ENCODE measurements around the gene ZNF407.

The ZNF407 gene

DNA sequence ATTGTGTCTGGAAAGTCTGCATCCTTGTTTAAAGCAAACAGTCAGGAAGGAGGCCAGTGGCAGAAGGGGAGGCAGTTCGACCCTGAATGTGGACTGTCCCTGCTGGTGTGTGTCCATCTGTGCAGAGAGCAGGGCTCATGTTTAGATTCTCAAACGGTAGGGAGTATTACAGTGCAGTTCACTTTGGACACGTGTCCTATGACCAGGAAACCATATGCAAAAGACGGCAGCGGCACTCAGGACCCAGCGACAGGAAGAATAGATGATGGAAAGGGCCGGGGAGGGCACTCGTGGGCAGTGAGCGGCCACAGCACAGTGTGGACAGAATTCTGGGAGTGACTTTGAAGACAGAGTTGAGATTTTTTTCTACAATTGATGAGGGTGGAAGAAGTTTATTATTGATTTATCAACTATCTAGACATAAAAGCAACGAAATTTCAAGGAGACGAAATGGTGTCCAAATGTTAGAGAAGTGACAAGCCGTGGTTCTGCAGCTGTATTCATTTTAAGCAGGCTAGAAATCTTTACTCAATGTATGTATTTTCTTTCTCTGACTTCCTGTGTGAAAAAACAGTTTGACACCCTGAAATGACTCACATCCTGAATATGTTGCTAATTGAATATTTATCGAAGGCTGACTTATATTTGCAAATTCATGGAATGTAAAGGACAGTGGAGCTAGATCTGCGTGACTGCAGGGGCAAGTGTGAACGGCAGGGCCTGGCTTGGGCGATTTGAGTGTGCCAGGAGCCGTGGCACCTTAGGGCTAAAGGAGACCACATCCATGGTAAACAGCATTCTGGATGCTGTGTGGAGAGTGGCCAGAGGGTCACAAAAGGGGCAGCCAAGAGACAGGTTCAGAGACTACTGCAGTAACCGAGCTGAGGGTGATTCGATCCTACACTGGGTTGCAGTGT is 397.1 kb downstream of the ZNF407 start:
- no peak for DNase-seq (ENCODE audit: low spot score in 2 of 2)
- Histone ChIP-seq H3K27me3 (ENCODE audit: low read depth) (no peaks in the 10 kb centered on the region), H3K4me3 (no peak overlapping the region), H3K9me3 (no peaks in the 10 kb centered on the region), H3K36me3 (replicated peaks) (no peaks in the 10 kb centered on the region), H3K4me1 (peaks cover 13% of the 10 kb centered on the region)
- in situ Hi-C loops (cut with MboI; ENCODE audit: low sequenced_read_pairs), result no loop called here

GRCh38 chr18:74995419-74995736 is 397.7 kb downstream of the ZNF407 start:
- no peaks in the 10 kb centered on the region for H3K9me3 ChIP-seq
- H3K4me3 ChIP-seq, result no peak overlapping the region
- no peaks in the 10 kb centered on the region for H3K27me3 ChIP-seq (ENCODE audit: low read depth)
- in situ Hi-C loops (cut with MboI; ENCODE audit: low sequenced_read_pairs), result no loop called here
- peaks cover 12% of the 10 kb centered on the region for H3K4me1 ChIP-seq
- no peak for DNase-seq (ENCODE audit: low spot score in 2 of 2)
- H3K36me3 ChIP-seq (replicated peaks), result no peaks in the 10 kb centered on the region

DNA sequence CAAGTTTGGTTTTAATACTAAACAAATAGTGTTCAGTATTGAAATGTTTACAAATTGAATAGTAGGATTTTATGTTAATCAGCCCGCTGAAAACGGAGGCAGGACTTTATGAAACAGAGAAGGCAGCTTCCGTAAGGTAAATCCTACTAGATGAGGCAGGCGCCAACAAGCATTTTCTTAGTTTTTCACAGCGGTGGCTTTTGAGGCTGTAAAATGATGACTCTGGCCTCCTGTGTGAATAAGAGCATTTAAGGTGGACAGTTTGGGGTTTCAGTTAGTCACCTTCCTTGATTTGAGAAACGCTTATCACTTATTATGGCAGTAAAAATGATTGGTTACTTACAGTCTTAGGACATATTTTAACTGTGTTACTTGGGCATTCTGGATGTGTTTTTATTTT is 398.4 kb downstream of the ZNF407 start:
- in situ Hi-C loops (cut with MboI; ENCODE audit: low sequenced_read_pairs), result no loop called here
- Histone ChIP-seq H3K27me3 (ENCODE audit: low read depth) (no peaks in the 10 kb centered on the region), H3K36me3 (replicated peaks) (no peaks in the 10 kb centered on the region), H3K9me3 (no peaks in the 10 kb centered on the region), H3K4me1 (peaks cover 5% of the 10 kb centered on the region), H3K4me3 (no peak overlapping the region)
- no peak for DNase-seq (ENCODE audit: low spot score in 2 of 2)

DNA sequence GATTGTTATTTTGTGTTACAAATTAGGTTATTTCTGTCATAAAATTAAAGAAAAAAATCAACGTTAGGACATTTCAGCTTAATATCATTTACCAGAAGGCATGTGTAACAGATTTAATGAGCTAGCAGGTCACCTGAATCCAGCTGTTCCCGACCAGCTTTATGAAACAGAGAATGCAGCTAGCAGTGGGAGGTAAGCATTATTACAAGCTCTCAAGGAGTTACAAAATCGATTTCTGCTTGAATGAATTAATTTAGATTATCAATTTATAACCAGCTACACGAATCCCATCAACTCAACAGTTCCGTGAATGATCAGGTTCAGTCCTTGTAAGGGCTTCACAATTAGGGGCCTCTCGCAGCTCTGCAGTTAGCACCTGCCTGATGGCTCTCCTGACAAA is 399.3 kb downstream of the ZNF407 start:
- in situ Hi-C loops (cut with MboI; ENCODE audit: low sequenced_read_pairs), result no loop called here
- Histone ChIP-seq H3K27me3 (ENCODE audit: low read depth) (no peaks in the 10 kb centered on the region), H3K4me3 (no peak overlapping the region), H3K36me3 (replicated peaks) (no peaks in the 10 kb centered on the region), H3K9me3 (no peaks in the 10 kb centered on the region), H3K4me1 (no peaks in the 10 kb centered on the region)
- no peak for DNase-seq (ENCODE audit: low spot score in 2 of 2)

DNA sequence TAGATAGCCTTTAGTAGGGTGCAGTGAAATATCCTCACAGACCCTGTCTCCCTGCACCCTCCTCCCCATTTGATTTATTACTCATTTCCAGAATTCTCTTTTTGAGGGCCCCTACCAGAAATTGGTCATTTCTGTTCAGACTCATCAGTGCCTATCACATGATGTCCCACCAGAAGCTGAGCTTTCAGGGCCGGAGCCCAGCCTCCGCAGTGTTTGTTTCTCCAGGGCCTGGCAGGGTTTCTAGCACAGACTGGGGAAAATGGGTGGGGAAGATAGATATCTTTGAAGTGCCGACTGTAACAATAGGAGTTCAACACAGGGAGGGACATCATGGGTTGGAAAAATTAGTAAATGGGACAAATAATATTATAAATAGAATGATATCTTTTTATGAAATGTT is 403.2 kb downstream of the ZNF407 start:
- H3K4me1 ChIP-seq, result no peaks in the 10 kb centered on the region
- H3K4me3 ChIP-seq, result no peak overlapping the region
- H3K27me3 ChIP-seq (ENCODE audit: low read depth), result no peaks in the 10 kb centered on the region
- no peak for DNase-seq (ENCODE audit: low spot score in 2 of 2)
- no peaks in the 10 kb centered on the region for H3K9me3 ChIP-seq
- in situ Hi-C loops (cut with MboI; ENCODE audit: low sequenced_read_pairs), result no loop called here
- H3K36me3 ChIP-seq (replicated peaks), result no peaks in the 10 kb centered on the region

DNA sequence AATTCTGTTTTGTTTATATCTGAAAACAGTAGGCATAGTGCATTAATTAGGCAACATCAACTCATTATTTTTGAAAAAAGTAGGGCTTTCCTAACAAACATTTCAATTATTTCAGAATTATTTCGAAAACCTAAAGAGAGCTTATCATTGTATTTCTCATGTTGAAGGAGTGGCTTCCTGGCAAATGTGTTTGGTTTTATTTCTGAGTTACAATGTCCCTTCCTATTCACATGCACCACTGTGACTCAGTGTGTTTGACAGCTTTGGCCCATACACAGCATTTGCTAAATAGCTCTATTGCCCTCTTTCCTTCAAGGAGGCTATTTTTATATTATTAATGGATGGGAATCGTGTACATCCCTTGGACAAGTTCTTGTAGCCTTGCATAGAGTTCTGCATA is 405.4 kb downstream of the ZNF407 start:
- Histone ChIP-seq H3K27me3 (ENCODE audit: low read depth) (no peaks in the 10 kb centered on the region), H3K4me3 (no peak overlapping the region), H3K9me3 (no peaks in the 10 kb centered on the region), H3K4me1 (no peaks in the 10 kb centered on the region), H3K36me3 (replicated peaks) (no peaks in the 10 kb centered on the region)
- DNase-seq (ENCODE audit: low spot score in 2 of 2), result no peak
- in situ Hi-C loops (cut with MboI; ENCODE audit: low sequenced_read_pairs), result no loop called here

GRCh38 chr18:75003764-75004690 is 406.4 kb downstream of the ZNF407 start:
- Histone ChIP-seq H3K4me3 (no peak overlapping the region), H3K4me1 (no peaks in the 10 kb centered on the region), H3K9me3 (no peaks in the 10 kb centered on the region), H3K36me3 (replicated peaks) (no peaks in the 10 kb centered on the region), H3K27me3 (ENCODE audit: low read depth) (no peaks in the 10 kb centered on the region)
- DNase-seq (ENCODE audit: low spot score in 2 of 2), result no peak
- in situ Hi-C loops (cut with MboI; ENCODE audit: low sequenced_read_pairs), result no loop called here

DNA sequence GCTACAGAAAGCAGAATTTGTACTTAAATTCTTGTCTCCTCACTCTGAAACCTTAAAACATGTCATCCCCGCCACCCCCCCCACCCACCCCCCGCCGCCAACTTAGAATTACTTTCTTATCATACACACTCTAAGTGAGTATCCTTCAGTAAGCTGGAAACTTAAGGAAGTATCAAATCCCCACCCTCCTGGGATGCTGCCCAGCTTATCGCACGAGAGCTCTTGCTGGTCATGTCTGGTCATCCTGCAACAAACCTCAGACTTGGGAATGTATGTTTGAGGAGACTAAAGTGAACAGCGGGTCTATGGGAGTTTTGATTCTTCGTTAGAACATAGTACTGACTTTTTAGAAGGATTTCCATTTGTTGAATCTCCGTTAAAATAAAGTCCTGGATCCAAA is 408.0 kb downstream of the ZNF407 start:
- Histone ChIP-seq H3K27me3 (ENCODE audit: low read depth) (no peaks in the 10 kb centered on the region), H3K4me1 (no peaks in the 10 kb centered on the region), H3K9me3 (no peaks in the 10 kb centered on the region), H3K4me3 (no peak overlapping the region), H3K36me3 (replicated peaks) (no peaks in the 10 kb centered on the region)
- DNase-seq (ENCODE audit: low spot score in 2 of 2), result no peak
- in situ Hi-C loops (cut with MboI; ENCODE audit: low sequenced_read_pairs), result no loop called here

DNA sequence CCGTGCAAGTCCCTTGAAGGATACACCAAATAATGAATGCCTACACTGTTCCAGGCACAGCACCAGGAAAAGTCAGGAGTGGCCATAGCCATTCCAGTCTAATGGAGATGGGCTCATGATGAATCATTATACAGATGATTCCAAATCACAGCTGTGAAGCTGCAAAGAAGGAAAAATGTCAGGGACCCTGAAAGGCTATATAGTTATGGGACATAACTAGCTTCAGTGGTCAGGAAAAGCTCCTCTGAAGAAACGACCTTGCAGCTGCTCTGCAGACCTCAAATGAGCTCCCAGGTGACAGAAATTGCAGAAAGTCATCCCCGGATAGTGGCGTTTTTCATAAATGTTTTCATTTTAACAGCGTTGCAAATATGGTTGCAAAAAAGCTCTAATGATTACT is 410.5 kb downstream of the ZNF407 start:
- Histone ChIP-seq H3K4me1 (no peaks in the 10 kb centered on the region), H3K27me3 (ENCODE audit: low read depth) (no peaks in the 10 kb centered on the region), H3K4me3 (no peak overlapping the region), H3K36me3 (replicated peaks) (no peaks in the 10 kb centered on the region), H3K9me3 (no peaks in the 10 kb centered on the region)
- no peak for DNase-seq (ENCODE audit: low spot score in 2 of 2)
- in situ Hi-C loops (cut with MboI; ENCODE audit: low sequenced_read_pairs), result no loop called here

DNA sequence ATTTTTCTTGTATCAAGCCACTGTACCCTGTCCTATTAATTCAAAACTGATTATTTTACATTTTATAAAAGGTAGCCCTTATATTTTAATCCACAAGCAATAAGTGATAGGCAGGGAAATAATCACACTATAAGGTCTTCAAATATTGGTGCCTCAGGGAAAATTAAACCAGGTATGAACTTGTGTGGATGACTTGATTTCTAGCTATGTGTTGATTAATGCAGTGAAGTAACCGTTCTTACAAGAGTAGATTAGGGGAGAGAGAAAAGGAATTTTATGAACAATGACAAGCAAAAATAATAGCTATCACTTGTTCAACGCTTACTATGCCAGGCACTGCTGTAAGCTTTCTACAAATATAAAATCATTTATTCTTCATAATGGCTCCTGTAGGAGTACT is 411.6 kb downstream of the ZNF407 start:
- Histone ChIP-seq H3K4me1 (no peaks in the 10 kb centered on the region), H3K36me3 (replicated peaks) (no peaks in the 10 kb centered on the region), H3K27me3 (ENCODE audit: low read depth) (no peaks in the 10 kb centered on the region), H3K9me3 (no peaks in the 10 kb centered on the region), H3K4me3 (no peak overlapping the region)
- DNase-seq (ENCODE audit: low spot score in 2 of 2), result no peak
- in situ Hi-C loops (cut with MboI; ENCODE audit: low sequenced_read_pairs), result no loop called here

- no peak for DNase-seq (ENCODE audit: low spot score in 2 of 2)
- Histone ChIP-seq H3K36me3 (replicated peaks) (no peaks in the 10 kb centered on the region), H3K4me3 (no peak overlapping the region), H3K27me3 (ENCODE audit: low read depth) (no peaks in the 10 kb centered on the region), H3K9me3 (no peaks in the 10 kb centered on the region), H3K4me1 (no peaks in the 10 kb centered on the region)
- in situ Hi-C loops (cut with MboI; ENCODE audit: low sequenced_read_pairs), result no loop called here
Measured at GRCh38 chr18:75009878-75010277, 412.2 kb downstream of the ZNF407 start.

GRCh38 chr18:75010278-75010677 is 412.6 kb downstream of the ZNF407 start:
- no peaks in the 10 kb centered on the region for H3K36me3 ChIP-seq (replicated peaks)
- H3K4me3 ChIP-seq, result no peak overlapping the region
- no peak for DNase-seq (ENCODE audit: low spot score in 2 of 2)
- no peaks in the 10 kb centered on the region for H3K4me1 ChIP-seq
- no peaks in the 10 kb centered on the region for H3K9me3 ChIP-seq
- in situ Hi-C loops (cut with MboI; ENCODE audit: low sequenced_read_pairs), result no loop called here
- no peaks in the 10 kb centered on the region for H3K27me3 ChIP-seq (ENCODE audit: low read depth)

DNA sequence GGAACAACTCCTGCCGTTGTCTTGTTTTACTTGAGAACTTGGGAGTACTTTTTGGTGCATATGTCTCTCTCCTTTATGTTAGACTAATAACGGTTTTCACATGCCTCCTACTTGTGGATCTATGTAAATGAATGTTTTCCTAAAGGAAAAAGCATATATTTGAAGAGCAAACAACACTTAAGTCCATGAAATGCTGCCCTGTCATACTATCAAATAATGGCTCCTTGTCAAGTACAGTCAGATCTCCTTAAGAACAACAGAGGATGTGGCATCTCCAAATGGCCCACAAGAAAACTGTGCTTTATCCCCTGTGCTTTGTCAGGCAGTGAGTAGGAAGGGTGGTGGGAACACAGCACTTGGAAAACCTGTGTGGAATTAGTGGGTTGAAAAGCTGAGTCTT is 413.0 kb downstream of the ZNF407 start:
- Histone ChIP-seq H3K4me3 (no peak overlapping the region), H3K9me3 (no peaks in the 10 kb centered on the region), H3K27me3 (ENCODE audit: low read depth) (no peaks in the 10 kb centered on the region), H3K36me3 (replicated peaks) (no peaks in the 10 kb centered on the region), H3K4me1 (no peaks in the 10 kb centered on the region)
- in situ Hi-C loops (cut with MboI; ENCODE audit: low sequenced_read_pairs), result no loop called here
- no peak for DNase-seq (ENCODE audit: low spot score in 2 of 2)

DNA sequence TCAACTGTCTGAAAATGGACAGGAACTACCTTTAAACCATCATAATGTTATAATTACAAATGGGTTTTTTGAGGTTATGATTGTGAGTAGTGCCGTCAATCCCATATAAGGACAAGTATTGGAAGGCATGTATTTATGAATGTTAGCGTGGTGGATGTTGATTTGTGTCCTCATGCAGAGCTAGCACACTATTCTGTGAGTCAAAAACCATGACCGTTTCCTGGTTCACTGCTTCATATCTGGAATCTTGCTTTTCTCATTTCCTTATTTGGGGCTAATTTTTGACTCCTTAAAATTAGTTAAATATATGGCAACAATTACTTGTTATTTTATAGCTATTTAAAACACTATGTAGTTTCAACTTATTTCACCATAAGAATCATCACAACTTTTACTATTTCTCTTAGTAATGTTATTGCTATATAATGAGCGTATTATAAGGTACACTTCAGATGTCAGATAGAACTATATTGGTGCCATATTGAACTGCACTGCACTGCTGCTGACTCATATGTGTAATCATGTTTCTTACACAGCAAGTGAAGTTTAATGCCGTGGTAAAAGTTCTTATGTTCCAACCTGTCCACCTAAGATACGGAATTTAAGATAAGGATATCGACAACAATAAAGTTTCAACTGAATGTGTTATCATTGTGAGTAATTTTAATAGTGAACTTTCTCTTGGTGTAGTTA is 418.5 kb downstream of the ZNF407 start:
- no peak for DNase-seq (ENCODE audit: low spot score in 2 of 2)
- Histone ChIP-seq H3K9me3 (no peaks in the 10 kb centered on the region), H3K4me1 (no peaks in the 10 kb centered on the region), H3K36me3 (replicated peaks) (no peaks in the 10 kb centered on the region), H3K27me3 (ENCODE audit: low read depth) (no peaks in the 10 kb centered on the region), H3K4me3 (no peak overlapping the region)
- in situ Hi-C loops (cut with MboI; ENCODE audit: low sequenced_read_pairs), result no loop called here
